ENCODE measurements around the gene ZNF582.

Gene ZNF582

DNA sequence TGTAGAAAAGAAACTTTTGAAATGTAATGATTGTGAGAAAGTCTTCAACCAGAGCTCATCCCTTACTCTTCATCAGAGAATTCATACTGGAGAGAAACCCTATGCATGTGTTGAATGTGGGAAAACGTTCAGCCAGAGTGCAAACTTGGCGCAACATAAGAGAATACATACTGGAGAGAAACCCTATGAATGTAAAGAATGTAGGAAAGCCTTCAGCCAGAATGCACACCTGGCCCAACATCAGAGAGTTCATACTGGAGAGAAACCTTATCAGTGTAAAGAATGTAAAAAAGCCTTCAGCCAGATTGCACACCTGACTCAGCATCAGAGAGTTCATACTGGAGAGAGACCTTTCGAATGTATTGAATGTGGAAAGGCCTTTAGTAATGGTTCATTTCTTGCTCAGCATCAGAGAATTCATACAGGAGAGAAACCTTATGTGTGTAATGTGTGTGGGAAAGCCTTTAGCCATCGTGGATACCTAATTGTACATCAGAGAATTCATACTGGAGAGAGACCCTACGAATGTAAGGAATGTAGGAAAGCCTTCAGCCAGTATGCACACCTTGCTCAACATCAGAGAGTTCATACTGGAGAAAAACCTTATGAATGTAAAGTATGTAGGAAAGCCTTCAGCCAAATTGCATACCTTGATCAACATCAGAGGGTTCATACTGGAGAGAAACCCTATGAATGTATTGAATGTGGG, 30.1 kb upstream of the ZNF582 start:
- no peak overlapping the region for H3K23ac ChIP-seq (ENCODE audit: low read depth, low read length, poor library complexity)
- H3K36me3 ChIP-seq (replicated peaks in 1 of 2; ENCODE audit: control insufficient read depth in 2 of 2, insufficient read depth in 2 of 2, low read length in 2 of 2), result peaks cover 2 to 44% of the 10 kb centered on the region in 2 donors
- no peak overlapping the region for H3K18ac ChIP-seq (ENCODE audit: low read length)
- WGBS, 2 donors (ENCODE audit: extremely low coverage in 2 of 2, insufficient read length in 2 of 2, insufficient replicate concordance in 1 of 2), result no CpG with 5 or more reads among the region's 5 CpGs
- no peaks in the 10 kb centered on the region for H3K4me1 ChIP-seq (ENCODE audit: control insufficient read depth in 2 of 2, insufficient read depth in 1 of 2, low read depth in 1 of 2, low read length in 2 of 2)
- no peak overlapping the region for H2BK120ac ChIP-seq (ENCODE audit: low read depth, low read length)
- no peak overlapping the region for H4K91ac ChIP-seq (ENCODE audit: low read depth, low read length, poor library complexity)
- no peak overlapping the region for H2BK5ac ChIP-seq (ENCODE audit: low read length)
- no peak overlapping the region for H4K8ac ChIP-seq (ENCODE audit: low read depth, low read length)
- H3K14ac ChIP-seq (ENCODE audit: low read length), result no peak overlapping the region
- no peak overlapping the region for H3K4ac ChIP-seq (ENCODE audit: low read length)
- no peak overlapping the region for H2AFZ ChIP-seq (ENCODE audit: low read length)
- no peak overlapping the region for H3K4me3 ChIP-seq (ENCODE audit: low read length in 2 of 2)
- no peak overlapping the region for H3K27ac ChIP-seq (replicated peaks; ENCODE audit: low read length)
- H3K9ac ChIP-seq (ENCODE audit: low read depth, low read length, poor library complexity), result no peak overlapping the region
- peaks cover 22 to 95% of the 10 kb centered on the region in 2 donors for H3K9me3 ChIP-seq (replicated peaks in 1 of 2; ENCODE audit: control insufficient read depth in 2 of 2, insufficient read depth in 1 of 2, low read depth in 1 of 2, low read length in 2 of 2)
- no peaks in the 10 kb centered on the region for H3K79me1 ChIP-seq (ENCODE audit: low read depth, low read length)
- H3K27me3 ChIP-seq (ENCODE audit: control insufficient read depth in 3 of 3, insufficient read depth in 3 of 3, low read depth in 1 of 3, low read length in 3 of 3), result no peaks in the 10 kb centered on the region
- no peak overlapping the region for H2BK15ac ChIP-seq (ENCODE audit: low read length)
- H3K4me2 ChIP-seq (ENCODE audit: insufficient read depth, low read length, poor library complexity, severe bottlenecking), result no peak overlapping the region
- H2AK5ac ChIP-seq (ENCODE audit: low read depth, low read length), result no peak overlapping the region
- no peak overlapping the region for H2BK12ac ChIP-seq (ENCODE audit: low read length)
- no peak for DNase-seq (ENCODE audit: low spot score)

DNA sequence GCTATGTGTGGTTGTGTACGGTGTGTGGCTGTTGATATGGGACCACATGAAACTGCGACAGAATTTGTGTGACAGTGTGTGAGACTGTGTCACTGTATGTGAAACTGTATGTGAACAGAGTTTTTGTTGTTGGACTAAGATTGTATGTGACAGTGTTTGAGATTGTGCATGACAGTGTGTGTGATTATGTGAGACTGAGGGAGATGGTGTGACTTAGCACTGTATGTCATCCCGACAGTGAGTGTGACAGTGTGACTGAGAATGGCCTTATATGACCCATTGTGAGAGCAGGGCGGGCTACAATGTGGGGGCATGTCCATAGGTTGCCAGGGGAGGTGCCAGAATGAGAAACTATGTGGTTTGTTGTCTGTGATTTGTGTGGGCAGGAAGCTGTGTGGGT, 11.7 kb upstream of the ZNF582 start:
- Histone ChIP-seq H3K4me2 (ENCODE audit: insufficient read depth, low read length, poor library complexity, severe bottlenecking) (peak overlapping the region; percentile 54), H3K27ac (replicated peaks; ENCODE audit: low read length) (no peak overlapping the region), H2AFZ (ENCODE audit: low read length) (peak overlapping the region; percentile 94), H3K9ac (ENCODE audit: low read depth, low read length, poor library complexity) (peak overlapping the region; percentile 97), H3K36me3 (replicated peaks in 1 of 2; ENCODE audit: control insufficient read depth in 2 of 2, insufficient read depth in 2 of 2, low read length in 2 of 2) (peaks cover 15 to 44% of the 10 kb centered on the region in 2 donors), H3K4me3 (ENCODE audit: low read length in 2 of 2) (peak overlapping the region; percentile 75 to 82), H3K14ac (ENCODE audit: low read length) (no peak overlapping the region), H3K27me3 (ENCODE audit: control insufficient read depth in 3 of 3, insufficient read depth in 3 of 3, low read depth in 1 of 3, low read length in 3 of 3) (no peaks in the 10 kb centered on the region), H3K4me1 (ENCODE audit: control insufficient read depth in 2 of 2, insufficient read depth in 1 of 2, low read depth in 1 of 2, low read length in 2 of 2) (peaks cover 6 to 7% of the 10 kb centered on the region in 2 donors), H2BK15ac (ENCODE audit: low read length) (no peak overlapping the region), H3K79me1 (ENCODE audit: low read depth, low read length) (peaks cover 7% of the 10 kb centered on the region), H2BK120ac (ENCODE audit: low read depth, low read length) (no peak overlapping the region), H2AK5ac (ENCODE audit: low read depth, low read length) (no peak overlapping the region), H2BK5ac (ENCODE audit: low read length) (no peak overlapping the region), H3K23ac (ENCODE audit: low read depth, low read length, poor library complexity) (no peak overlapping the region), H4K91ac (ENCODE audit: low read depth, low read length, poor library complexity) (no peak overlapping the region), H2BK12ac (ENCODE audit: low read length) (no peak overlapping the region), H3K18ac (ENCODE audit: low read length) (no peak overlapping the region), H3K9me3 (replicated peaks in 1 of 2; ENCODE audit: control insufficient read depth in 2 of 2, insufficient read depth in 1 of 2, low read depth in 1 of 2, low read length in 2 of 2) (peaks cover 21 to 73% of the 10 kb centered on the region in 2 donors), H4K8ac (ENCODE audit: low read depth, low read length) (peak overlapping the region; percentile 8), H3K4ac (ENCODE audit: low read length) (no peak overlapping the region)
- DNase-seq (ENCODE audit: low spot score), result no peak
- no CpG with 5 or more reads among the region's 4 CpGs for WGBS, 2 donors (ENCODE audit: extremely low coverage in 2 of 2, insufficient read length in 2 of 2, insufficient replicate concordance in 1 of 2)

DNA sequence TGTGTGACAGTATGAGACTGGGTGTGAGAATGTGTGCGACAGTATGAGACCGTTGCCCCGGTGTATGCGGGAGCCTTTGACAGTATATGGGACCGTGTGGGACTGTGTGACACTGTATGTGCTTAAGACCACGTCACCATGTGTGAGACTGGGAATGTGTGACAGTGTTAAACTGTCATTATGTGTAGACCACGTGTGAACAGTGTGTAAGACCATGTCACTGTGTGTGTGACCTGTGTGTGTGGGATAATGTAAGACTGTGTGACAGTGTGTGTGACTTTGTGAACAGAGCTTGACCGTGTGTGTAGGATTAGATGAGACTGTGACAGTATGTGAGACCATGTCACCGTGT, 11.3 kb upstream of the ZNF582 start:
- peak overlapping the region; percentile 97 for H3K9ac ChIP-seq (ENCODE audit: low read depth, low read length, poor library complexity)
- peak overlapping the region; percentile 0 for H3K14ac ChIP-seq (ENCODE audit: low read length)
- no peak overlapping the region for H3K4ac ChIP-seq (ENCODE audit: low read length)
- H2BK120ac ChIP-seq (ENCODE audit: low read depth, low read length), result no peak overlapping the region
- H3K27ac ChIP-seq (replicated peaks; ENCODE audit: low read length), result no peak overlapping the region
- no peak overlapping the region for H2BK15ac ChIP-seq (ENCODE audit: low read length)
- no CpG with 5 or more reads among the region's 9 CpGs for WGBS, 2 donors (ENCODE audit: extremely low coverage in 2 of 2, insufficient read length in 2 of 2, insufficient replicate concordance in 1 of 2)
- H2AK5ac ChIP-seq (ENCODE audit: low read depth, low read length), result no peak overlapping the region
- peak overlapping the region; percentile 1 for H3K23ac ChIP-seq (ENCODE audit: low read depth, low read length, poor library complexity)
- no peak overlapping the region for H2BK12ac ChIP-seq (ENCODE audit: low read length)
- H2BK5ac ChIP-seq (ENCODE audit: low read length), result no peak overlapping the region
- no peaks in the 10 kb centered on the region for H3K27me3 ChIP-seq (ENCODE audit: control insufficient read depth in 3 of 3, insufficient read depth in 3 of 3, low read depth in 1 of 3, low read length in 3 of 3)
- H3K4me2 ChIP-seq (ENCODE audit: insufficient read depth, low read length, poor library complexity, severe bottlenecking), result peak overlapping the region; percentile 54
- H4K8ac ChIP-seq (ENCODE audit: low read depth, low read length), result peak overlapping the region; percentile 8
- peak overlapping the region; percentile 94 for H2AFZ ChIP-seq (ENCODE audit: low read length)
- no peak overlapping the region for H3K18ac ChIP-seq (ENCODE audit: low read length)
- DNase-seq (ENCODE audit: low spot score), result no peak
- peak overlapping the region; percentile 75 to 82 for H3K4me3 ChIP-seq (ENCODE audit: low read length in 2 of 2)
- no peak overlapping the region for H4K91ac ChIP-seq (ENCODE audit: low read depth, low read length, poor library complexity)
- peaks cover 7% of the 10 kb centered on the region for H3K79me1 ChIP-seq (ENCODE audit: low read depth, low read length)
- peaks cover 21 to 73% of the 10 kb centered on the region in 2 donors for H3K9me3 ChIP-seq (replicated peaks in 1 of 2; ENCODE audit: control insufficient read depth in 2 of 2, insufficient read depth in 1 of 2, low read depth in 1 of 2, low read length in 2 of 2)
- peaks cover 6 to 7% of the 10 kb centered on the region in 2 donors for H3K4me1 ChIP-seq (ENCODE audit: control insufficient read depth in 2 of 2, insufficient read depth in 1 of 2, low read depth in 1 of 2, low read length in 2 of 2)
- H3K36me3 ChIP-seq (replicated peaks in 1 of 2; ENCODE audit: control insufficient read depth in 2 of 2, insufficient read depth in 2 of 2, low read length in 2 of 2), result peaks cover 15 to 43% of the 10 kb centered on the region in 2 donors

DNA sequence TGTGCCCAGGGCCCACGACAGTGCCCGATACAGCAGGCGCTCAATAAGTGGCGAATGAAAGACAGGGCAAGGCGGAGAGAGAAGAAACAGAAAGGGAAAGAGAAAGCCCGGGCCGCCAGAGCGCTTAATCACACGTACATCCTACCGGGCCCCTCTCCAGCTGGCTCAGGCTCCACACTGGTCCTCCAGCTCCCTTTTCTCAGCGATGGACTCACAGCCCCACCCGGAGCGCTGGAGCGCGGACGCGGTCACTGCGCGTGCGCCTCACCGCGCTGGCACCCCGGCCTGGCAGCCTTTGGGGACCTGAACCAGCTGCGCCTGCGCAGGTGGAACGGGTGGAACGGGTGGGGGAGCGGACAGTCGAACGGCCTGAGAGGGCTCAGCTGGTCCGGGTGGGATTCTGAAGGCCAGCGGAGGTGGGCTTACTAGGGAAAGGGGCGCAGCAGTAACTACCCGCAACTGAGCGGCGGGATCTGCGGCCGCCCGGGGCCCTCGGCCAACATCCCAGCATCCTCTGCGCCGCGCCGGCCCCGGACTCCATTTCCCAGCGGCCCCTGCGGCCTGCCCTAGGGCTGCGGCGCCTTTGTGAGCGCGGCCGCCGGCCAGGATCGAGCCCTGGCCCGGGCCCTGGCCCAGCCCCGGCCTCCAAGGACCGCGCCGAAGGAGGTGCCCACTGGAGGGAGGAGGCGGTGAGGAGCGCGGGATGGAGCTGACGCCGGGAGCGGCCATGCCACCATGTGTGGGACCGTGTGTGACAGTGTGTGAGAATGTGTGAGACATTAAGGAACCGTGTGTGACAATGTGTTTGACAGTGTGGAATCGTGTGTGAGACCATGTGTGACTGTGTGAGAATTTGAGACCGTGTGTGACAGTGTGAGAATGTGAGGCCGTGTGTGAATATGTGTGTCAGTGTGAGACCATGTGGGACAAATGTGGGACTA, 10.7 kb upstream of the ZNF582 start, which contains the start of gene ZNF583:
Gene ZNF583 (plus strand): TSS at position 569 of the 941 bp plus-strand sequence. CDS start 2,783 bp downstream, outside the sequence.
- peak within 1 kb of the TSS; percentile 8 for H4K8ac ChIP-seq (ENCODE audit: low read depth, low read length)
- no peak within 1 kb of the TSS for H2BK12ac ChIP-seq (ENCODE audit: low read length)
- no peak within 1 kb of the TSS for H3K4ac ChIP-seq (ENCODE audit: low read length)
- H2BK5ac ChIP-seq (ENCODE audit: low read length), result peak within 1 kb of the TSS; percentile 69
- H3K4me1 ChIP-seq (ENCODE audit: control insufficient read depth in 2 of 2, insufficient read depth in 1 of 2, low read depth in 1 of 2, low read length in 2 of 2), result peaks cover 6 to 7% of the 10 kb centered on the region in 2 donors
- peak; percentile 88 for DNase-seq (ENCODE audit: low spot score)
- H2AK5ac ChIP-seq (ENCODE audit: low read depth, low read length), result no peak within 1 kb of the TSS
- no peak within 1 kb of the TSS for H2BK120ac ChIP-seq (ENCODE audit: low read depth, low read length)
- peak within 1 kb of the TSS; percentile 1 for H3K23ac ChIP-seq (ENCODE audit: low read depth, low read length, poor library complexity)
- no CpG with 5 or more reads among the region's 70 CpGs for WGBS, 2 donors (ENCODE audit: extremely low coverage in 2 of 2, insufficient read length in 2 of 2, insufficient replicate concordance in 1 of 2)
- peaks cover 20 to 74% of the 10 kb centered on the region in 2 donors for H3K9me3 ChIP-seq (replicated peaks in 1 of 2; ENCODE audit: control insufficient read depth in 2 of 2, insufficient read depth in 1 of 2, low read depth in 1 of 2, low read length in 2 of 2)
- peak within 1 kb of the TSS; percentile 0 for H3K14ac ChIP-seq (ENCODE audit: low read length)
- peaks cover 18 to 43% of the 10 kb centered on the region in 2 donors for H3K36me3 ChIP-seq (replicated peaks in 1 of 2; ENCODE audit: control insufficient read depth in 2 of 2, insufficient read depth in 2 of 2, low read length in 2 of 2)
- peak within 1 kb of the TSS; percentile 75 to 82 for H3K4me3 ChIP-seq (ENCODE audit: low read length in 2 of 2)
- no peak within 1 kb of the TSS for H4K91ac ChIP-seq (ENCODE audit: low read depth, low read length, poor library complexity)
- peak within 1 kb of the TSS; percentile 97 for H3K9ac ChIP-seq (ENCODE audit: low read depth, low read length, poor library complexity)
- peak within 1 kb of the TSS; percentile 77 for H3K4me2 ChIP-seq (ENCODE audit: insufficient read depth, low read length, poor library complexity, severe bottlenecking)
- peaks cover 7% of the 10 kb centered on the region for H3K79me1 ChIP-seq (ENCODE audit: low read depth, low read length)
- peak within 1 kb of the TSS; percentile 90 for H3K27ac ChIP-seq (replicated peaks; ENCODE audit: low read length)
- H2BK15ac ChIP-seq (ENCODE audit: low read length), result no peak within 1 kb of the TSS
- H3K18ac ChIP-seq (ENCODE audit: low read length), result peak within 1 kb of the TSS; percentile 99
- H2AFZ ChIP-seq (ENCODE audit: low read length), result peak within 1 kb of the TSS; percentile 94
- no peaks in the 10 kb centered on the region for H3K27me3 ChIP-seq (ENCODE audit: control insufficient read depth in 3 of 3, insufficient read depth in 3 of 3, low read depth in 1 of 3, low read length in 3 of 3)
